Testis (tissue), 3 donors: Measurements from ENCODE around the gene CPZ. TPM values are rescaled to one million over a fixed set of nuclear protein-coding genes. Genes with fewer than 3 reads are reported as not detected.

Source experiments
- DNase-seq: peaks from one replicate; pipeline ENCODE4 v3.0.0-alpha.2; 2019
- H3K27ac ChIP-seq, 2 donors: fragments of 200-600 bp; sonication (generic); one replicate each; pipeline ENCODE4 v1.5.1; 2019
- H3K27me3 ChIP-seq: fragments of 200-600 bp; sonication (generic); one replicate; pipeline ENCODE4 v1.5.1; 2019
- H3K36me3 ChIP-seq: fragments of 200-600 bp; sonication (generic); one replicate; pipeline ENCODE4 v1.5.1; 2017; ENCODE audit warnings: low read depth; ENCODE audit errors: missing control alignments
- H3K4me1 ChIP-seq: fragments of 200-600 bp; sonication (generic); one replicate; pipeline ENCODE4 v1.5.1; 2019
- H3K4me3 ChIP-seq, 2 donors: fragments of 200-600 bp; sonication (generic); one replicate each; pipeline ENCODE4 v1.5.1; 2017 to 2019
- H3K9me3 ChIP-seq: fragments of 200-600 bp; sonication (generic); one replicate; pipeline ENCODE4 v1.5.1; 2017
- CTCF ChIP-seq, 3 experiments: fragments of 450-650 bp in 2 of 3; fragments of 200-600 bp in 1 of 3; sonication (generic) in 1 of 3; IDR thresholded peaks; one replicate each; pipeline ENCODE4 v1.5.1; 2016 to 2019; ENCODE audit warnings: antibody characterized with exemption in 3 of 3, mild to moderate bottlenecking in 2 of 3, moderate library complexity in 1 of 3
- POLR2A ChIP-seq: fragments of 450-650 bp; IDR thresholded peaks from one replicate; pipeline ENCODE4 v1.6.1; 2017; ENCODE audit warnings: antibody characterized with exemption, mild to moderate bottlenecking, moderate library complexity
- WGBS, 2 donors: methylation state at CpG; one replicate each; pipeline ENCODE4 v1.1.5; 2018; 5-methylcytosine and 5-hydroxymethylcytosine counted together
- intact Hi-C: fragments of 100-400 bp; cut with DNase I; formaldehyde crosslinking; loops from one replicate; pipeline ENCODE4 v1.15.1; 2023; ENCODE audit warnings: low total_unique reads
- polyA plus RNA-seq: library from polyadenylated mRNA; stranded (reverse); fragments of 350-450 nt; fragmentation: Illumina TruSeq; extraction: RNeasy Lipid Tissue Mini Kit (QIAGEN cat#74804); gene quantifications from one replicate; pipeline ENCODE4 v1.2.3, GENCODE V29; 2014; ENCODE audit warnings: low read depth, low replicate concordance; ENCODE audit not compliant: insufficient read depth
- total RNA-seq, 2 donors: library from RNA; depleted of rRNA; stranded (reverse); fragments of >200 nt; gene quantifications; one replicate each; pipeline ENCODE4 v1.2.3, GENCODE V29; 2016

The CPZ gene
- total and polyA plus RNA-seq, 3 donors from 2014 or later, result 2.0 to 21.9 (median 10.2) TPM

GRCh38 chr4:8646296-8647093 lies 53.9 kb downstream of the CPZ start:
- H3K27ac ChIP-seq, result no peak overlapping the region
- DNase-seq, result no peak
- no peaks in the 10 kb centered on the region for H3K9me3 ChIP-seq
- TF ChIP-seq POLR2A, result no peak
- TF ChIP-seq CTCF (IDR thresholded peaks at IDR 0.05), result no peak
- H3K27me3 ChIP-seq, result no peaks in the 10 kb centered on the region
- WGBS, 2 donors, result 84 to 88% methylated on average over 31 to 36 of the region's 36 CpGs
- no peaks in the 10 kb centered on the region for H3K4me1 ChIP-seq
- intact Hi-C loops, result no loop called here
- no peaks in the 10 kb centered on the region for H3K36me3 ChIP-seq
- H3K4me3 ChIP-seq, result no peak overlapping the region

- no peak for DNase-seq
- 89 to 90% methylated on average over 14 of the region's 14 CpGs for WGBS, 2 donors
- intact Hi-C loops, result no loop called here
- Histone ChIP-seq H3K4me1 (no peaks in the 10 kb centered on the region), H3K36me3 (no peaks in the 10 kb centered on the region), H3K4me3 (no peak overlapping the region), H3K27ac (no peak overlapping the region), H3K27me3 (no peaks in the 10 kb centered on the region), H3K9me3 (no peaks in the 10 kb centered on the region)
- TF ChIP-seq POLR2A, result no peak
- no peak for TF ChIP-seq CTCF (IDR thresholded peaks at IDR 0.05)
Measured at GRCh38 chr4:8647094-8647570, 54.6 kb downstream of the CPZ start.

GRCh38 chr4:8647626-8648025 lies 55.1 kb downstream of the CPZ start:
- Histone ChIP-seq H3K4me3 (no peak overlapping the region), H3K36me3 (no peaks in the 10 kb centered on the region), H3K9me3 (no peaks in the 10 kb centered on the region), H3K4me1 (no peaks in the 10 kb centered on the region), H3K27ac (no peak overlapping the region), H3K27me3 (no peaks in the 10 kb centered on the region)
- no peak for TF ChIP-seq POLR2A
- TF ChIP-seq CTCF (IDR thresholded peaks at IDR 0.05), result no peak
- intact Hi-C loops, result no loop called here
- WGBS, 2 donors, result 86 to 89% methylated on average over 13 of the region's 13 CpGs
- no peak for DNase-seq

- intact Hi-C loops, result no loop called here
- no peak for TF ChIP-seq CTCF (IDR thresholded peaks at IDR 0.05)
- TF ChIP-seq POLR2A, result no peak
- Histone ChIP-seq H3K36me3 (no peaks in the 10 kb centered on the region), H3K27ac (no peak overlapping the region), H3K27me3 (no peaks in the 10 kb centered on the region), H3K4me3 (no peak overlapping the region), H3K9me3 (no peaks in the 10 kb centered on the region), H3K4me1 (no peaks in the 10 kb centered on the region)
- WGBS, 2 donors, result 95 to 97% methylated on average over 6 of the region's 6 CpGs
- no peak for DNase-seq
Measured at GRCh38 chr4:8648296-8648695, 55.7 kb downstream of the CPZ start.
